K562 (cell line): Measurements from ENCODE around the gene ZFYVE27. TPM values are rescaled to one million over a fixed set of nuclear protein-coding genes. Genes with fewer than 3 reads are reported as not detected.

Source experiments
- ARID1B ChIP-seq: fragments of 450-650 bp; IDR thresholded peaks from 2 replicates; pipeline ENCODE4 v1.6.1; 2016; ENCODE audit warnings: antibody characterized with exemption, mild to moderate bottlenecking, inconsistent platforms
- CHD2 ChIP-seq: IDR thresholded peaks from 2 replicates; pipeline ENCODE4 v1.6.1; 2011; ENCODE audit warnings: low read depth, low read length
- FOXK1 ChIP-seq: sonication (generic); formaldehyde crosslinking; IDR thresholded peaks from 2 replicates; pipeline ENCODE4 v1.8.0; 2022; ENCODE audit warnings: missing genetic modification reagents, mild to moderate bottlenecking, borderline replicate concordance
- LARP7 ChIP-seq: fragments of 450-650 bp; IDR thresholded peaks from 2 replicates; pipeline ENCODE4 v1.6.1; 2016
- MXI1 ChIP-seq: IDR thresholded peaks from 2 replicates; pipeline ENCODE4 v1.6.1; 2011; ENCODE audit warnings: low read depth, mild to moderate bottlenecking, improper control_type of control experiment, low read length
- MYNN ChIP-seq, 2 experiments: sonication (generic); formaldehyde crosslinking in 1 of 2; IDR thresholded peaks; 2 replicates each; pipeline versions ENCODE4 v1.5.0 to v1.6.1; 2016 to 2020; ENCODE audit warnings: antibody characterized with exemption in 1 of 2, missing genetic modification reagents in 1 of 2
- RBM25 ChIP-seq: fragments of 200-400 bp; formaldehyde crosslinking; IDR thresholded peaks from 2 replicates; pipeline ENCODE4 v1.6.1; 2018; ENCODE audit warnings: low read length, low read depth, moderate library complexity; ENCODE audit not compliant: severe bottlenecking
- SPI1 ChIP-seq: IDR thresholded peaks from 2 replicates; pipeline ENCODE4 v1.6.1; 2011; ENCODE audit warnings: low read depth, low read length, control low read depth, borderline replicate concordance
- TAF7 ChIP-seq: fragments of 450-650 bp; IDR thresholded peaks from 2 replicates; pipeline ENCODE4 v1.6.1; 2016; ENCODE audit warnings: missing genetic modification characterization, missing compliant biosample characterization
- TARDBP ChIP-seq: fragments of 450-650 bp; IDR thresholded peaks from 2 replicates; pipeline ENCODE4 v1.6.1; 2016
- TCF3 ChIP-seq: sonication (generic); formaldehyde crosslinking; IDR thresholded peaks from 2 replicates; pipeline ENCODE4 v1.4.0; 2020; ENCODE audit warnings: mild to moderate bottlenecking, missing genetic modification reagents
- TOE1 ChIP-seq, 2 experiments: fragments of 450-650 bp in 1 of 2; sonication (generic) in 1 of 2; formaldehyde crosslinking in 1 of 2; IDR thresholded peaks; 2 replicates each; pipeline versions ENCODE4 v1.7.1 to v1.8.0; 2016 to 2022; ENCODE audit warnings: borderline replicate concordance in 2 of 2, mild to moderate bottlenecking in 2 of 2, antibody characterized with exemption in 1 of 2, inconsistent platforms in 1 of 2, low read depth in 1 of 2, missing genetic modification reagents in 1 of 2, moderate library complexity in 1 of 2
- ZBED1 ChIP-seq: IDR thresholded peaks from 2 replicates; pipeline ENCODE4 v1.6.1; 2014
- ZNF274 ChIP-seq: IDR thresholded peaks from 2 replicates; pipeline ENCODE4 v1.6.1; 2011; ENCODE audit warnings: low read depth, mild to moderate bottlenecking, low read length, moderate library complexity, borderline replicate concordance
- polyA plus RNA-seq, 8 experiments: library from polyadenylated mRNA; depleted of rRNA in 4 of 8; stranded (reverse) in 5 of 8; unstranded in 3 of 8; fragments of >200 nt; fragmentation: Nextera tagmentation in 2 of 8; fragmentation: Illumina TruSeq in 1 of 8; extraction: Ambion mirVana in 2 of 8; extraction: Trizol in 1 of 8; gene quantifications; 2 replicates each; pipeline versions ENCODE4 v1.2.1 to v1.2.3, GENCODE V29; 2011 to 2014; ENCODE audit warnings: inconsistent platforms in 1 of 8, missing spikeins in 1 of 8
- total RNA-seq, 7 experiments: library from RNA; depleted of rRNA in 6 of 7; stranded (reverse); fragments of >200 nt in 6 of 7; fragmentation: Illumina TruSeq in 2 of 7; extraction: Trizol in 2 of 7; gene quantifications; 2 replicates each; pipeline versions ENCODE4 v1.2.1 to v1.2.3, GENCODE V29; 2011 to 2021; ENCODE audit warnings: low replicate concordance in 1 of 7
- TF ChIP-seq, protein P1 (sequence below): sonication (generic); formaldehyde crosslinking; IDR thresholded peaks from 2 replicates; pipeline ENCODE4 v1.4.0; 2020; ENCODE audit warnings: mild to moderate bottlenecking, missing genetic modification reagents
- TF ChIP-seq, protein P2 (sequence below): IDR thresholded peaks from 2 replicates; pipeline ENCODE4 v1.6.1; 2012; ENCODE audit warnings: low read depth, low read length, improper control_type of control experiment, borderline replicate concordance
- TF ChIP-seq, protein P3 (sequence below): sonication (generic); formaldehyde crosslinking; IDR thresholded peaks from 2 replicates; pipeline ENCODE4 v1.8.1; 2023; ENCODE audit warnings: mild to moderate bottlenecking, missing genetic modification reagents
- TF ChIP-seq, protein P4 (sequence below): fragments of 450-650 bp; IDR thresholded peaks from 2 replicates; pipeline ENCODE4 v1.6.1; 2017; ENCODE audit warnings: mild to moderate bottlenecking, moderate library complexity

The ZFYVE27 gene
- total and polyA plus RNA-seq, 9 of the 15 experiments (the other 6 are each of a cell fraction or from before 2014, with no cell fraction given): 0.81 to 21.9 (median 15.3) TPM

DNA sequence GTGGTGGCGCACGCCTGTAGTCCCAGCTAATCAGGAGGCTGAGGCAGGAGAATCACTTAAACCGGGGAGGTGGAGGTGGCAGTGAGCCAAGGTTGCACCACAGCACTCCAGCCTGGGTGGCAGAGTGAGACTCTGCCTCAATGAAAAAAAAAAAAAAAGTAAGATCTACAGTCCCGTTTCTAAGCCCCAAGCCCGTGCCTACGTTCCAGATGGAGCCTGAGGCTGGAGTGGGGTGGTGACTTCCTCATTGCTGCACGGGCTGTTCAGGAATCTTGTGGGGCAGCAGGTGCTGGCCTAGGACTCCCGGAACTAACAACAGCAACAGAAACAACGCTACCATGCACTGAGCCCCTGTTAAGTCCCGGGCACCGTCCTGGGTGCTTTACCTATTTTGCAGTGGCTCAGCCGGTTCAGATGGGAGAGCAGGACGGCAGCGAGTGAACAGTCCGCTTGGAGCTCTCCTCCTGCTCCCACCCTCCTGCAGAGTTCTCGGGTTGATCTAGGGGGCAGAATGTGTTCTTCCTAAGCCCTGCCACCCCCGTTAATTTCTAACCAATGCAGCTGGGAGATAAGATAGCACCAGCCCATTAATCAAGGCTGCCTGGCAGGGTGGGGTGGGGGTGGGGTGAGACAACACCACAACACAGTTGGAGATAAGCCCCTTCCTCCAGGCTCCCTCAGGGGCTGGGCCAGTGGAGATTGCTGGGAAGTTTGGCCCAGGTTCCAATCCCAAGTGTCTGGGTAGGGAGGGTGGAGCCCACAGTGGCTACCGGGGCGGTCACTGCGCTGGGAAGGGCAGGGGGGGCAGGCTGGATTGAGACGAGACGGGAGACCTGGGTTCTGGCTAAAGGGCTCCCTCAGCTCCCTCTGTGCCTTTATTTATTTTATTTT lies 51.9 kb downstream of the ZFYVE27 start (continued):
- TF ChIP-seq TARDBP: 0 out of 2 replicates have a peak, but pooled peaks have one; percentile 25
- TF ChIP-seq, protein P1, sequence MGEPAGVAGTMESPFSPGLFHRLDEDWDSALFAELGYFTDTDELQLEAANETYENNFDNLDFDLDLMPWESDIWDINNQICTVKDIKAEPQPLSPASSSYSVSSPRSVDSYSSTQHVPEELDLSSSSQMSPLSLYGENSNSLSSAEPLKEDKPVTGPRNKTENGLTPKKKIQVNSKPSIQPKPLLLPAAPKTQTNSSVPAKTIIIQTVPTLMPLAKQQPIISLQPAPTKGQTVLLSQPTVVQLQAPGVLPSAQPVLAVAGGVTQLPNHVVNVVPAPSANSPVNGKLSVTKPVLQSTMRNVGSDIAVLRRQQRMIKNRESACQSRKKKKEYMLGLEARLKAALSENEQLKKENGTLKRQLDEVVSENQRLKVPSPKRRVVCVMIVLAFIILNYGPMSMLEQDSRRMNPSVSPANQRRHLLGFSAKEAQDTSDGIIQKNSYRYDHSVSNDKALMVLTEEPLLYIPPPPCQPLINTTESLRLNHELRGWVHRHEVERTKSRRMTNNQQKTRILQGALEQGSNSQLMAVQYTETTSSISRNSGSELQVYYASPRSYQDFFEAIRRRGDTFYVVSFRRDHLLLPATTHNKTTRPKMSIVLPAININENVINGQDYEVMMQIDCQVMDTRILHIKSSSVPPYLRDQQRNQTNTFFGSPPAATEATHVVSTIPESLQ (CRISPR knock-in tag): no peak
- TF ChIP-seq, protein P2, sequence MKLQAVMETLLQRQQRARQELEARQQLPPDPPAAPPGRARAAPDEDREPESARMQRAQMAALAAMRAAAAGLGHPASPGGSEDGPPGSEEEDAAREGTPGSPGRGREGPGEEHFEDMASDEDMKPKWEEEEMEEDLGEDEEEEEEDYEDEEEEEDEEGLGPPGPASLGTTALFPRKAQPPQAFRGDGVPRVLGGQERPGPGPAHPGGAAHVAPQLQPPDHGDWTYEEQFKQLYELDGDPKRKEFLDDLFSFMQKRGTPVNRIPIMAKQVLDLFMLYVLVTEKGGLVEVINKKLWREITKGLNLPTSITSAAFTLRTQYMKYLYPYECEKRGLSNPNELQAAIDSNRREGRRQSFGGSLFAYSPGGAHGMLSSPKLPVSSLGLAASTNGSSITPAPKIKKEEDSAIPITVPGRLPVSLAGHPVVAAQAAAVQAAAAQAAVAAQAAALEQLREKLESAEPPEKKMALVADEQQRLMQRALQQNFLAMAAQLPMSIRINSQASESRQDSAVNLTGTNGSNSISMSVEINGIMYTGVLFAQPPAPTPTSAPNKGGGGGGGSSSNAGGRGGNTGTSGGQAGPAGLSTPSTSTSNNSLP: peak; percentile 77; the same call in 1 of the 2 replicates
- TF ChIP-seq, protein P3, sequence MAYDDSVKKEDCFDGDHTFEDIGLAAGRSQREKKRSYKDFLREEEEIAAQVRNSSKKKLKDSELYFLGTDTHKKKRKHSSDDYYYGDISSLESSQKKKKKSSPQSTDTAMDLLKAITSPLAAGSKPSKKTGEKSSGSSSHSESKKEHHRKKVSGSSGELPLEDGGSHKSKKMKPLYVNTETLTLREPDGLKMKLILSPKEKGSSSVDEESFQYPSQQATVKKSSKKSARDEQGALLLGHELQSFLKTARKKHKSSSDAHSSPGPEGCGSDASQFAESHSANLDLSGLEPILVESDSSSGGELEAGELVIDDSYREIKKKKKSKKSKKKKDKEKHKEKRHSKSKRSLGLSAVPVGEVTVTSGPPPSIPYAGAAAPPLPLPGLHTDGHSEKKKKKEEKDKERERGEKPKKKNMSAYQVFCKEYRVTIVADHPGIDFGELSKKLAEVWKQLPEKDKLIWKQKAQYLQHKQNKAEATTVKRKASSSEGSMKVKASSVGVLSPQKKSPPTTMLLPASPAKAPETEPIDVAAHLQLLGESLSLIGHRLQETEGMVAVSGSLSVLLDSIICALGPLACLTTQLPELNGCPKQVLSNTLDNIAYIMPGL (CRISPR knock-in tag): no peak
- no peak for TF ChIP-seq TAF7 (tag)
- TF ChIP-seq TOE1 (IDR thresholded peaks at IDR 0.05; ENCODE audit: borderline replicate concordance): no peak
- no peak for TF ChIP-seq TOE1 (CRISPR knock-in tag; IDR thresholded peaks at IDR 0.05; ENCODE audit: borderline replicate concordance, low read depth)
- TF ChIP-seq ARID1B: peak; percentile 97
- no peak for TF ChIP-seq RBM25
- no peak for TF ChIP-seq LARP7
- 0 out of 2 replicates have a peak, but pooled peaks have one; percentile 33 for TF ChIP-seq ZBED1
- TF ChIP-seq SPI1: peak; percentile 80
- TF ChIP-seq ZNF274: no peak
- TF ChIP-seq, protein P4, sequence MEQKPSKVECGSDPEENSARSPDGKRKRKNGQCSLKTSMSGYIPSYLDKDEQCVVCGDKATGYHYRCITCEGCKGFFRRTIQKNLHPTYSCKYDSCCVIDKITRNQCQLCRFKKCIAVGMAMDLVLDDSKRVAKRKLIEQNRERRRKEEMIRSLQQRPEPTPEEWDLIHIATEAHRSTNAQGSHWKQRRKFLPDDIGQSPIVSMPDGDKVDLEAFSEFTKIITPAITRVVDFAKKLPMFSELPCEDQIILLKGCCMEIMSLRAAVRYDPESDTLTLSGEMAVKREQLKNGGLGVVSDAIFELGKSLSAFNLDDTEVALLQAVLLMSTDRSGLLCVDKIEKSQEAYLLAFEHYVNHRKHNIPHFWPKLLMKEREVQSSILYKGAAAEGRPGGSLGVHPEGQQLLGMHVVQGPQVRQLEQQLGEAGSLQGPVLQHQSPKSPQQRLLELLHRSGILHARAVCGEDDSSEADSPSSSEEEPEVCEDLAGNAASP: no peak
- TF ChIP-seq MXI1: no peak
- TF ChIP-seq CHD2: peak; percentile 39; the same call in 1 of the 2 replicates
- peak; percentile 94 for TF ChIP-seq TCF3 (CRISPR knock-in tag)
- no peak for TF ChIP-seq FOXK1 (CRISPR knock-in tag)
- TF ChIP-seq MYNN (IDR thresholded peaks at IDR 0.05): peak; percentile 90
- no peak for TF ChIP-seq MYNN (CRISPR knock-in tag; IDR thresholded peaks at IDR 0.05)
